HEK293 (cell line): ENCODE measurements around the gene PLEKHA7.

Source experiments
- CTCF ChIA-PET: fragments of 350-600 bp; formaldehyde crosslinking; extraction: SDS; loops from one replicate; lab custom pipeline; 2021; ENCODE audit warnings: antibody characterized with exemption; lab: Yijun Ruan, JAX
- POLR2A ChIA-PET: fragments of 300-600 bp; formaldehyde crosslinking; extraction: SDS; loops from one replicate; lab custom pipeline; 2020; ENCODE audit warnings: antibody characterized with exemption, inconsistent platforms; lab: Yijun Ruan, JAX
- H3K27ac ChIP-seq: fragments of 200-500 bp; sonication (Bioruptor generic); 2 replicates; pipeline ENCODE4 v1.5.1; 2014; ENCODE audit warnings: low read depth, low read length, control low read depth, inconsistent platforms; ENCODE audit errors: extremely low read depth
- H3K36me3 ChIP-seq, 2 experiments: fragments of 200-500 bp in 1 of 2; sonication (Bioruptor generic) in 1 of 2; 1 replicate in 1 of 2; 2 replicates in 1 of 2; pipeline ENCODE4 v1.5.1; 2014 to 2017; ENCODE audit warnings: inconsistent platforms in 2 of 2, low read length in 2 of 2; ENCODE audit not compliant: control insufficient read depth in 2 of 2, insufficient read depth in 1 of 2
- H3K4me1 ChIP-seq: fragments of 200-500 bp; sonication (Bioruptor generic); 2 replicates; pipeline ENCODE4 v1.5.1; 2014; ENCODE audit warnings: mild to moderate bottlenecking, low read length, inconsistent platforms; ENCODE audit not compliant: control insufficient read depth, insufficient read depth
- H3K4me3 ChIP-seq: 2 replicates; pipeline ENCODE4 v1.5.1; 2011; ENCODE audit warnings: low read depth, mild to moderate bottlenecking, control low read depth, low read length, moderate library complexity
- H3K9me3 ChIP-seq: fragments of 200-500 bp; sonication (Bioruptor generic); 2 replicates; pipeline ENCODE4 v1.5.1; 2014; ENCODE audit warnings: low read depth, low read length, inconsistent platforms; ENCODE audit not compliant: control insufficient read depth, insufficient read depth
- BCL11A ChIP-seq: fragments of 450-650 bp; formaldehyde crosslinking; IDR thresholded peaks from 2 replicates; pipeline ENCODE4 v1.5.1; 2016; ENCODE audit warnings: low read depth, missing biosample characterization, missing genetic modification characterization
- EGR2 ChIP-seq: fragments of 450-650 bp; formaldehyde crosslinking; IDR thresholded peaks from 2 replicates; pipeline ENCODE4 v1.5.1; 2016; ENCODE audit warnings: low read depth, missing biosample characterization, missing genetic modification characterization
- GLIS2 ChIP-seq: fragments of 450-650 bp; formaldehyde crosslinking; IDR thresholded peaks from 2 replicates; pipeline ENCODE4 v1.5.1; 2016; ENCODE audit warnings: missing biosample characterization, missing genetic modification characterization
- HIC1 ChIP-seq: fragments of 450-650 bp; formaldehyde crosslinking; IDR thresholded peaks from 2 replicates; pipeline ENCODE4 v1.5.1; 2016; ENCODE audit warnings: missing biosample characterization, missing genetic modification characterization
- HOXD13 ChIP-seq: sonication (generic); formaldehyde crosslinking; IDR thresholded peaks from 2 replicates; pipeline ENCODE4 v1.8.0; 2022; ENCODE audit warnings: missing genetic modification reagents, borderline replicate concordance
- KLF10 ChIP-seq: fragments of 450-650 bp; IDR thresholded peaks from 2 replicates; pipeline ENCODE4 v1.5.1; 2018; ENCODE audit warnings: missing biosample characterization, mild to moderate bottlenecking, missing genetic modification characterization
- KLF16 ChIP-seq: fragments of 450-650 bp; formaldehyde crosslinking; IDR thresholded peaks from 2 replicates; pipeline ENCODE4 v1.5.1; 2017; ENCODE audit warnings: missing biosample characterization, missing genetic modification characterization
- KLF9 ChIP-seq: fragments of 450-650 bp; formaldehyde crosslinking; IDR thresholded peaks from 2 replicates; pipeline ENCODE4 v1.5.1; 2016; ENCODE audit warnings: missing biosample characterization, missing genetic modification characterization, low read depth
- PATZ1 ChIP-seq: fragments of 450-650 bp; formaldehyde crosslinking; IDR thresholded peaks from 2 replicates; pipeline ENCODE4 v1.5.1; 2016; ENCODE audit warnings: missing biosample characterization, missing genetic modification characterization
- REPIN1 ChIP-seq: fragments of 450-650 bp; formaldehyde crosslinking; IDR thresholded peaks from 2 replicates; pipeline ENCODE4 v1.5.1; 2017; ENCODE audit warnings: missing biosample characterization, missing genetic modification characterization, low read depth
- ZBTB8A ChIP-seq: fragments of 450-650 bp; formaldehyde crosslinking; IDR thresholded peaks from 2 replicates; pipeline ENCODE4 v1.5.1; 2016; ENCODE audit warnings: missing biosample characterization, missing genetic modification characterization
- ZFP37 ChIP-seq: fragments of 450-650 bp; formaldehyde crosslinking; IDR thresholded peaks from 2 replicates; pipeline ENCODE4 v1.5.1; 2016; ENCODE audit warnings: missing biosample characterization, missing genetic modification characterization
- ZNF10 ChIP-seq: fragments of 450-650 bp; formaldehyde crosslinking; IDR thresholded peaks from 2 replicates; pipeline ENCODE4 v1.5.1; 2017; ENCODE audit warnings: missing biosample characterization, missing genetic modification characterization
- ZNF324 ChIP-seq: fragments of 450-650 bp; formaldehyde crosslinking; IDR thresholded peaks from 2 replicates; pipeline ENCODE4 v1.5.1; 2016; ENCODE audit warnings: missing biosample characterization, missing genetic modification characterization
- ZNF341 ChIP-seq: fragments of 450-650 bp; formaldehyde crosslinking; IDR thresholded peaks from 2 replicates; pipeline ENCODE4; 2016; ENCODE audit warnings: low read depth, missing biosample characterization, missing genetic modification characterization
- ZNF37A ChIP-seq: fragments of 450-650 bp; IDR thresholded peaks from 2 replicates; pipeline ENCODE4 v1.5.1; 2018; ENCODE audit warnings: missing biosample characterization, missing genetic modification characterization
- ZNF398 ChIP-seq: fragments of 450-650 bp; formaldehyde crosslinking; IDR thresholded peaks from 2 replicates; pipeline ENCODE4 v1.5.1; 2017; ENCODE audit warnings: missing biosample characterization, missing genetic modification characterization
- ZNF433 ChIP-seq: fragments of 450-650 bp; formaldehyde crosslinking; IDR thresholded peaks from 2 replicates; pipeline ENCODE4 v1.5.1; 2016; ENCODE audit warnings: missing biosample characterization, missing genetic modification characterization, low read depth
- ZNF510 ChIP-seq: fragments of 450-650 bp; formaldehyde crosslinking; IDR thresholded peaks from 2 replicates; pipeline ENCODE4 v1.5.1; 2018; ENCODE audit warnings: mild to moderate bottlenecking, missing genetic modification characterization, missing biosample characterization; ENCODE audit not compliant: insufficient replicate concordance
- ZNF571 ChIP-seq: fragments of 450-650 bp; formaldehyde crosslinking; IDR thresholded peaks from 2 replicates; pipeline ENCODE4 v1.5.0; 2017; ENCODE audit warnings: missing biosample characterization, missing genetic modification characterization
- ZNF585B ChIP-seq: fragments of 450-650 bp; formaldehyde crosslinking; IDR thresholded peaks from 2 replicates; pipeline ENCODE4 v1.5.1; 2016; ENCODE audit warnings: missing biosample characterization, missing genetic modification characterization
- ZNF660 ChIP-seq: fragments of 450-650 bp; IDR thresholded peaks from 2 replicates; pipeline ENCODE4 v1.5.1; 2018; ENCODE audit warnings: missing biosample characterization, mild to moderate bottlenecking, missing genetic modification characterization
- ZNF677 ChIP-seq: fragments of 450-650 bp; IDR thresholded peaks from 2 replicates; pipeline ENCODE4 v1.5.0; 2018; ENCODE audit warnings: missing biosample characterization, mild to moderate bottlenecking, missing genetic modification characterization, moderate library complexity

Gene PLEKHA7

DNA sequence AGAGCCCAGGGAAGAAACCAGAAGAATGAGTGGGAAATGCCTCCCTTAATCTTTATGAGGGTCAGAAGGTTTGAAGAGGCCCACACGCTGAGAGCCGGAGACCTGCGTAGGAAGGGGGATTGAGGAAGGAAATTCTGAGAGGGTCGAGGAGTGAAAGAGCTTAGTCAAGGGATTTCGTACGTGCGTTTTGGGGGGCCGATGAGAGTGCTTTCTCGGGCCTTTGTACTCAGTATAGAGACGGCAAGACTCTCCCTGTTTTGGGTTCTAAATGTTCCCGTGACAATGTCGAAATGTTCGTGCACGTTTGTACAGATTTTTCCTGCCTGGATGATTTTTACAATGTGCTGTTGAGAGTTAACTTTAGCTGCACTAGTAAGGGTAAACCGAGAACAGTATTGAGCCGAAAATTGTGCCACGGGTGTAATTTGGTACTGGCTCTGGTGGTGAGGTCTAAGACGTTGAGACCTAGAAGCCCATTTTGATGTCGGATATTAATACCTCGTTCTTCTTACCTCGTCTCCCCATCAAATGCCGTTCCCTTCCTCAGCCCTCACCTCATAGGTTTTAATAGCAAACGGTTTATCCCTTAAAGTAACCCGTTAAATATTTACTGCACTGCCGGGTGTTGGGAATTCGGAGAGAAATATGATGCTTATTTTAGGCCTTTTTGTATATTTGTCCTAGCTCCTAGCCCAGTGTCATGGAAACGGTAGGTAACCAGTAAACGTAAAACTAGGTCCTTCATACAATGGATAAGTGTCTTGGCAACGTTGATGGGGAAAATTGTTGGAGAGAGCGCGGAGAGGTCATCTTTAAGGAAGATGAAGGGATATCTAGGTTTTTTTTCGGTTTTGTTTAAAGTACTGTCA is 275.0 kb downstream of the PLEKHA7 start (continued):
- TF ChIP-seq ZNF398 (tag by site-specific recombination) (no peak), ZNF324 (tag by site-specific recombination) (0 out of 2 replicates have a peak, but pooled peaks have one; percentile 3), EGR2 (tag by site-specific recombination) (peak; percentile 72), HOXD13 (CRISPR knock-in tag) (no peak), ZFP37 (tag by site-specific recombination) (0 out of 2 replicates have a peak, but pooled peaks have one; percentile 8), ZNF571 (tag by site-specific recombination) (no peak), GLIS2 (tag by site-specific recombination) (no peak), REPIN1 (tag by site-specific recombination) (no peak), KLF16 (tag by site-specific recombination) (0 out of 2 replicates have a peak, but pooled peaks have one; percentile 3)

GRCh38 chr11:16738193-16738946 is 275.8 kb downstream of the PLEKHA7 start, which contains the start of gene C11orf58:
C11orf58 (plus strand) TSS chr11:16738647; CDS start chr11:16738779, 132 bp downstream.
- Histone ChIP-seq H3K4me3 (peak within 1 kb of the TSS; percentile 96), H3K27ac (peak within 1 kb of the TSS; percentile 77), H3K36me3 (peaks cover 0 to 16% of the 10 kb centered on the region in 2 experiments; a peak in 2 of 3 replicates), H3K4me1 (no peaks in the 10 kb centered on the region), H3K9me3 (no peaks in the 10 kb centered on the region)
- CTCF ChIA-PET: interaction anchor here (0.8 to 1.5 kb wide), 3 partner anchors 10 to 106 kb away, joined by 3 to 5 read pairs (median 5); no protein-coding TSS in a partner anchor
- POLR2A ChIA-PET: interaction anchor here (0.5 to 0.7 kb wide), 2 partner anchors 46 to 1289 kb away, joined by 3 read pairs; no protein-coding TSS in a partner anchor
- TF ChIP-seq ZNF660 (tag by site-specific recombination): peak; percentile 33; the same call in 1 of the 2 replicates
- TF ChIP-seq ZNF10 (tag by site-specific recombination): 0 out of 2 replicates have a peak, but pooled peaks have one; percentile 22
- no peak for TF ChIP-seq ZNF677 (tag by site-specific recombination)
- TF ChIP-seq ZNF37A (tag by site-specific recombination): no peak
- peak; percentile 81 for TF ChIP-seq PATZ1 (tag by site-specific recombination)
- TF ChIP-seq BCL11A (tag by site-specific recombination): no peak
- no peak for TF ChIP-seq ZNF433 (tag by site-specific recombination)
- no peak for TF ChIP-seq ZNF585B (tag by site-specific recombination)
- no peak for TF ChIP-seq ZNF510
- TF ChIP-seq KLF10: peak; percentile 20; the same call in 1 of the 2 replicates
- TF ChIP-seq KLF9 (tag by site-specific recombination): no peak
- TF ChIP-seq ZBTB8A: 0 out of 2 replicates have a peak, but pooled peaks have one; percentile 41
- peak; percentile 83 for TF ChIP-seq HIC1 (tag by site-specific recombination)
- TF ChIP-seq ZNF341: peak; percentile 68
- TF ChIP-seq KLF16 (tag by site-specific recombination): 0 out of 2 replicates have a peak, but pooled peaks have one; percentile 50
